ENCODE results near the gene BRAT1.

GRCh38 chr7:2508327-2509215 is 46.8 kb downstream of the BRAT1 start:
- TF ChIP-seq CTCF (IDR thresholded peaks at IDR 0.05; ENCODE audit: low read length), result no peak
- TF ChIP-seq EZH2 (IDR thresholded peaks at IDR 0.05; ENCODE audit: borderline replicate concordance, low read length), result no peak
